Body of pancreas (tissue), 4 donors: Measurements from ENCODE around the gene OR2A2. TPM values are rescaled to one million over a fixed set of nuclear protein-coding genes. Genes with fewer than 3 reads are reported as not detected.
"Not testable (repeated sequence)": the region's sequence is repeated elsewhere in the genome, so short reads cannot be mapped to it uniquely, and the experiment has no call there.

Experiments used
- ATAC-seq: fragments of 150-250 bp; one replicate; pipeline ENCODE4 v1.9.1; 2016
- DNase-seq, 4 donors: peaks; one replicate each; pipeline ENCODE4 v3.0.0-alpha.2; 2019
- H3K27ac ChIP-seq, 4 donors: fragments of 200-600 bp; sonication (generic); 1 replicate in 3 of 4; 2 replicates in 1 of 4; pipeline versions ENCODE4 v1.5.1 to v1.6.1; 2016 to 2019; ENCODE audit warnings: mild to moderate bottlenecking in 1 of 4, mixed read lengths in 1 of 4, moderate library complexity in 1 of 4
- H3K27me3 ChIP-seq, 2 donors: fragments of 200-600 bp; sonication (generic); one replicate each; pipeline ENCODE4 v1.6.0; 2016; ENCODE audit warnings: mild to moderate bottlenecking in 1 of 2
- H3K36me3 ChIP-seq, 2 donors: fragments of 200-600 bp; sonication (generic); replicated peaks in 1 of 2; 2 replicates each; pipeline ENCODE4 v1.5.1; 2016; ENCODE audit warnings: low read depth in 2 of 2; ENCODE audit not compliant: insufficient read depth in 1 of 2
- H3K4me1 ChIP-seq: fragments of 200-600 bp; sonication (generic); one replicate; pipeline ENCODE4 v1.6.0; 2016
- H3K4me3 ChIP-seq, 2 donors: fragments of 200-600 bp; sonication (generic); 1 replicate in 1 of 2; 2 replicates in 1 of 2; pipeline ENCODE4 v1.5.1; 2016 to 2019
- H3K9me3 ChIP-seq, 3 donors: fragments of 200-600 bp; sonication (generic); 1 replicate in 2 of 3; 2 replicates in 1 of 3; pipeline ENCODE4 v1.5.1; 2016
- POLR2A ChIP-seq, 3 donors: fragments of 450-650 bp; IDR thresholded peaks; one replicate each; pipeline ENCODE4 v1.6.1; 2016; ENCODE audit warnings: antibody characterized with exemption in 3 of 3, mild to moderate bottlenecking in 2 of 3
- WGBS, 2 donors: methylation state at CpG; one replicate each; pipeline ENCODE4 v1.1.5; 2017; 5-methylcytosine and 5-hydroxymethylcytosine counted together
- intact Hi-C: fragments of 100-400 bp; cut with DNase I; formaldehyde crosslinking; loops from one replicate; pipeline ENCODE4 v1.15.1; 2023
- total RNA-seq, 2 donors: library from RNA; depleted of rRNA; stranded (reverse); fragments of >200 nt; gene quantifications; one replicate each; pipeline ENCODE4 v1.1.0, GENCODE V29; 2016
- TF ChIP-seq, protein P1 (sequence below), 7 experiments: fragments of 450-650 bp in 4 of 7; fragments of 200-600 bp in 3 of 7; sonication (generic) in 3 of 7; IDR thresholded peaks; one replicate each; pipeline ENCODE4 v1.5.1; 2016 to 2019; ENCODE audit warnings: antibody characterized with exemption in 7 of 7

Gene OR2A2
- total RNA-seq, 2 donors from 2014 or later: not detected

DNA sequence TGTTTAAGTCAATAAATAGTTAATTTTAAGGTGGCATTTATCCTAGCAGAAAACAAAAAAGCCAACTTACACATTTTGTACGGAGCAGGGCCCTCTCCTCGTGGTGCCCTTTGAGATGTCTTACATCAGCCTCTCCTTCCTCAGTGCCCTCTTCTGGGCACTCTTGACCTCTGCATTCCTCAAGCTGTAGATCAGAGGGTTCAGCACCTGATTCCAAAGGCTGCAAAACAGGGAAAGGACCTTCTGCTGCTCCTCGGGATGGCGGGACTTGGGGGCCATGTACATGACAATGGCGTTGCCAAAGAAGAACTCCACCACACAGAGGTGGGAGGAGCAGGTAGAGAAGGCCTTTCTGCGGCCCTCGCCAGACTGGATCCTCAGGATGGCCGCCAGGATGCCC is 9.0 kb downstream of the OR2A2 start:
- Histone ChIP-seq H3K4me3 (no peak overlapping the region), H3K9me3 (no peaks in the 10 kb centered on the region), H3K4me1 (no peaks in the 10 kb centered on the region), H3K27ac (no peak overlapping the region), H3K36me3 (no peaks in the 10 kb centered on the region), H3K27me3 (no peaks in the 10 kb centered on the region)
- ATAC-seq (no peak), DNase-seq (no peak)
- intact Hi-C loops: no loop called here
- TF ChIP-seq, protein P1, sequence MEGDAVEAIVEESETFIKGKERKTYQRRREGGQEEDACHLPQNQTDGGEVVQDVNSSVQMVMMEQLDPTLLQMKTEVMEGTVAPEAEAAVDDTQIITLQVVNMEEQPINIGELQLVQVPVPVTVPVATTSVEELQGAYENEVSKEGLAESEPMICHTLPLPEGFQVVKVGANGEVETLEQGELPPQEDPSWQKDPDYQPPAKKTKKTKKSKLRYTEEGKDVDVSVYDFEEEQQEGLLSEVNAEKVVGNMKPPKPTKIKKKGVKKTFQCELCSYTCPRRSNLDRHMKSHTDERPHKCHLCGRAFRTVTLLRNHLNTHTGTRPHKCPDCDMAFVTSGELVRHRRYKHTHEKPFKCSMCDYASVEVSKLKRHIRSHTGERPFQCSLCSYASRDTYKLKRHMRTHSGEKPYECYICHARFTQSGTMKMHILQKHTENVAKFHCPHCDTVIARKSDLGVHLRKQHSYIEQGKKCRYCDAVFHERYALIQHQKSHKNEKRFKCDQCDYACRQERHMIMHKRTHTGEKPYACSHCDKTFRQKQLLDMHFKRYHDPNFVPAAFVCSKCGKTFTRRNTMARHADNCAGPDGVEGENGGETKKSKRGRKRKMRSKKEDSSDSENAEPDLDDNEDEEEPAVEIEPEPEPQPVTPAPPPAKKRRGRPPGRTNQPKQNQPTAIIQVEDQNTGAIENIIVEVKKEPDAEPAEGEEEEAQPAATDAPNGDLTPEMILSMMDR (IDR thresholded peaks at IDR 0.05): no peak
- TF ChIP-seq POLR2A (IDR thresholded peaks at IDR 0.05): no peak
- WGBS, 2 donors: 69 to 74% methylated on average over 8 of the region's 8 CpGs

DNA sequence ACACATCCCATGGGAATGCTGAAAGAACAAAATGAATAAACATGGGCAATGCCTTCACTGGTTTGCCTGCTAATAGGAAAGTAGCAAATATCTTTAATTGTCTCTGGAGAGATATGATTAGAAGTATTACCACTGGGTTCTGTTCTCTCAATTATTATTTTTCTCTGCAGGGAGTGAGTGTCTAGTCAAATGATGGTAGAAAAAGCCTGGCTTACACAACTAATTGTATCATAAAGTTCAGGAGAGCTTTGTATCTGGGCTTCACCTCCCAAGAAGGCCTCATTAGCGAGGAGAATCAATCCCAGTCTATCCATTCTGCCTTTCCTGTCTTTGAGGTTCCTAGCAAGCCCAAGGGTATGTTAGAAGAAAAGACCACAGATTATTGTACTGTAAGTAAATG is 13.5 kb downstream of the OR2A2 start, which contains the start of gene OR2A14:
TSS of gene OR2A14 (plus strand) at position 301 of the 400 bp plus-strand sequence. CDS start 5,937 bp downstream, outside the sequence.
- 76 to 100% methylated on average over 1 of the region's 1 CpG for WGBS, 2 donors
- DNase-seq (no peak), ATAC-seq (no peak)

DNA sequence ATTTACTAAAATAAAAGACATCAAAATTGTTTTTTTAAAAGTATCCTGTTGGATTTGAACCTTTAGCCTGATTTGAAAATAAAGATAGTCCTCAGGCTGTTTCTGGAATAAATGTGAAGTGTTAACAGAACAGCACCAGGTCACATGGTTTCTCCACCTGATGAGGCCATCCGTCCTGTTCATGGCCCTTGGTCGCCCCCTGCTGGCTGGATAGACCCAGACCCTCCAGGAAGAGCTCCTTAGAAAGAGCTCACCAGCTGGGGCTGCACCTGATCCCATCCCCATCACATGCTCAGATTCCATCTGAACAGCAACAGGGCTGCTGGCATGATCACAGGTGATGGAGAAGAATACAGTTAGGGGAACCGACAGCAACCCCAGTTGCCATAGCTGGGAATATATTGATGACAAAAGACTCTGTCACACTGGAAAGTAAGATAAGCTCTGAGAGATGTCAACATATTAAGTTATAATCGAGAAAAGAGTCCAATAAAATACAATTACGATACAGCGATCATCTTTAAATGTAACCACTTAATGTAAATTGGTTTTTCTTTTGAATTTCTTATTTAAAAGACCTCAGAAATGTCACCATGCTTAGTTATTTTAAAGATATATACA is 18.4 kb downstream of the OR2A2 start:
- intact Hi-C loops: no loop called here
- Histone ChIP-seq H3K27ac (no peak overlapping the region), H3K4me1 (no peaks in the 10 kb centered on the region), H3K36me3 (no peaks in the 10 kb centered on the region), H3K4me3 (no peak overlapping the region), H3K27me3 (no peaks in the 10 kb centered on the region), H3K9me3 (no peaks in the 10 kb centered on the region)
- ATAC-seq (peak; percentile 94), DNase-seq (peak; percentile 87 to 96 (median 91))
- TF ChIP-seq, protein P1 (IDR thresholded peaks at IDR 0.05): peak; percentile 32 to 80 (median 71)
- no peak for TF ChIP-seq POLR2A (IDR thresholded peaks at IDR 0.05)
- 26 to 29% methylated on average over 6 of the region's 6 CpGs for WGBS, 2 donors

More for the DNA sequence above, 13.5 kb downstream of the OR2A2 start, which contains the start of gene OR2A14:
- no peaks in the 10 kb centered on the region for H3K4me1 ChIP-seq
- TF ChIP-seq, protein P1 (IDR thresholded peaks at IDR 0.05): no peak
- no peak for TF ChIP-seq POLR2A (IDR thresholded peaks at IDR 0.05)
- H3K27me3 ChIP-seq: no peaks in the 10 kb centered on the region
- no peak within 1 kb of the TSS for H3K4me3 ChIP-seq
- intact Hi-C loops: no loop called here
- H3K36me3 ChIP-seq: no peaks in the 10 kb centered on the region
- no peaks in the 10 kb centered on the region for H3K9me3 ChIP-seq
- H3K27ac ChIP-seq: no peak within 1 kb of the TSS

DNA sequence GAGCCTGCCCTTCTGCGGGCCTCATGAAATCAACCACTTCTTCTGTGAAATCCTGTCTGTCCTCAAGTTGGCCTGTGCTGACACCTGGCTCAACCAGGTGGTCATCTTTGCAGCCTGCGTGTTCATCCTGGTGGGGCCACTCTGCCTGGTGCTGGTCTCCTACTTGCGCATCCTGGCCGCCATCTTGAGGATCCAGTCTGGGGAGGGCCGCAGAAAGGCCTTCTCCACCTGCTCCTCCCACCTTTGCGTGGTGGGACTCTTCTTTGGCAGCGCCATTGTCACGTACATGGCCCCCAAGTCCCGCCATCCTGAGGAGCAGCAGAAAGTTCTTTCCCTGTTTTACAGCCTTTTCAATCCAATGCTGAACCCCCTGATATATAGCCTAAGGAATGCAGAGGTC is 20.2 kb downstream of the OR2A2 start:
- DNase-seq, H3K36me3 ChIP-seq, ATAC-seq, H3K4me3 ChIP-seq, H3K9me3 ChIP-seq, H3K4me1 ChIP-seq, intact Hi-C loops, H3K27me3 ChIP-seq, H3K27ac ChIP-seq: not testable (repeated sequence)
- WGBS, 2 donors: 88 to 89% methylated on average over 9 of the region's 9 CpGs

DNA sequence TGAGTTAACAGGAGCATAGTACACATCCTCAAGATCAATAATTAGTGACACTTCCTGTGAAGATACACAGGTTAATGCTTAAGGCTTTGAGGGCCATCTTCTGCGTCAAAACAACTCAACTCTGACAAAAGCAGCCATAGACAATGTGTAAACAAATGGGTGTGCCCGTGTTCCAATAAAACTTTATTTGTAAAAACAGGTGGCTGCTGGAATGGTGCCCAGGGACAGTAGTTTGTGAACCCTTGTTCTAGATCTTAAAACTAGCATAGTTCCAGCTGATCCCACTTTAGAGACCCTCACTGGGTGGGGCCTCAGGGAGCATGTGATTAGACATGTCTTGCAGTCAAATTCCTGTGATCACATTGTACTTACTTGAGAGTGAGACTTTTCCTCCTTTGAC is 21.3 kb downstream of the OR2A2 start:
- Histone ChIP-seq H3K4me3 (no peak overlapping the region), H3K9me3 (no peaks in the 10 kb centered on the region), H3K27me3 (no peaks in the 10 kb centered on the region), H3K27ac (no peak overlapping the region), H3K36me3 (no peaks in the 10 kb centered on the region), H3K4me1 (no peaks in the 10 kb centered on the region)
- DNase-seq (no peak), ATAC-seq (no peak)
- WGBS, 2 donors: 70 to 78% methylated on average over 2 of the region's 2 CpGs
- no peak for TF ChIP-seq POLR2A (IDR thresholded peaks at IDR 0.05)
- TF ChIP-seq, protein P1 (IDR thresholded peaks at IDR 0.05): no peak
- intact Hi-C loops: no loop called here
